Lower leg skin (tissue), 3 donors: ENCODE results near the gene VPS35L.

ENCODE experiments used
- POLR2A ChIP-seq, 2 donors: fragments of 450-650 bp; IDR thresholded peaks; one replicate each; pipeline ENCODE4 v1.6.1; 2016 to 2017; ENCODE audit warnings: antibody characterized with exemption in 2 of 2, mild to moderate bottlenecking in 1 of 2, moderate library complexity in 1 of 2
- TF ChIP-seq, protein P1 (sequence below), 3 donors: fragments of 450-650 bp; IDR thresholded peaks; one replicate each; pipeline ENCODE4 v1.5.1; 2016; ENCODE audit warnings: antibody characterized with exemption in 3 of 3, mild to moderate bottlenecking in 3 of 3, moderate library complexity in 2 of 3

DNA sequence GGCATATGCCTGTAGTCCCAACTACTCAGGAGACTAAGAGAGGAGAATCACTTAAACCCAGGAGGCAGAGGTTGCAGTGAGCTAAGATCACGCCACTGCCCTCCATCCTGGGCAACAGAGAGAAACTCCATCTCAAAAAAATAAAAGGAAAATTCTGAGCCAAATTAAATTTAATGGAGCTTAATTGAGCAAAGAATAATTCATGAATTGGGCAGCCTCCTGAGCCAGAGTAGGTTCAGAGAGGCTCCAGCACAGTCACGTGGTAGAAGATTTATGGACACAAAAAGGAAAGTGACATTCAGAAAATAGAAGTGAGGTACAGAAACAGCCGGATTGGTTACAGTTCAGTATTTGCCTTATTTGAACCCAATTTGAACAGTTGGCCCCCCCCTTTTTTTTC lies 10.9 kb downstream of the VPS35L start:
- no peak for TF ChIP-seq POLR2A (IDR thresholded peaks at IDR 0.05)
- TF ChIP-seq, protein P1, sequence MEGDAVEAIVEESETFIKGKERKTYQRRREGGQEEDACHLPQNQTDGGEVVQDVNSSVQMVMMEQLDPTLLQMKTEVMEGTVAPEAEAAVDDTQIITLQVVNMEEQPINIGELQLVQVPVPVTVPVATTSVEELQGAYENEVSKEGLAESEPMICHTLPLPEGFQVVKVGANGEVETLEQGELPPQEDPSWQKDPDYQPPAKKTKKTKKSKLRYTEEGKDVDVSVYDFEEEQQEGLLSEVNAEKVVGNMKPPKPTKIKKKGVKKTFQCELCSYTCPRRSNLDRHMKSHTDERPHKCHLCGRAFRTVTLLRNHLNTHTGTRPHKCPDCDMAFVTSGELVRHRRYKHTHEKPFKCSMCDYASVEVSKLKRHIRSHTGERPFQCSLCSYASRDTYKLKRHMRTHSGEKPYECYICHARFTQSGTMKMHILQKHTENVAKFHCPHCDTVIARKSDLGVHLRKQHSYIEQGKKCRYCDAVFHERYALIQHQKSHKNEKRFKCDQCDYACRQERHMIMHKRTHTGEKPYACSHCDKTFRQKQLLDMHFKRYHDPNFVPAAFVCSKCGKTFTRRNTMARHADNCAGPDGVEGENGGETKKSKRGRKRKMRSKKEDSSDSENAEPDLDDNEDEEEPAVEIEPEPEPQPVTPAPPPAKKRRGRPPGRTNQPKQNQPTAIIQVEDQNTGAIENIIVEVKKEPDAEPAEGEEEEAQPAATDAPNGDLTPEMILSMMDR (IDR thresholded peaks at IDR 0.05): no peak
